T-helper 2 cell (primary cell): Measurements from ENCODE around the gene TBC1D8.

Source experiments
- DNase-seq, 5 experiments: peaks; one replicate each; pipeline versions ENCODE4 v3.0.0 to v3.0.0-alpha.2; 2012 to 2022

The TBC1D8 gene

DNA sequence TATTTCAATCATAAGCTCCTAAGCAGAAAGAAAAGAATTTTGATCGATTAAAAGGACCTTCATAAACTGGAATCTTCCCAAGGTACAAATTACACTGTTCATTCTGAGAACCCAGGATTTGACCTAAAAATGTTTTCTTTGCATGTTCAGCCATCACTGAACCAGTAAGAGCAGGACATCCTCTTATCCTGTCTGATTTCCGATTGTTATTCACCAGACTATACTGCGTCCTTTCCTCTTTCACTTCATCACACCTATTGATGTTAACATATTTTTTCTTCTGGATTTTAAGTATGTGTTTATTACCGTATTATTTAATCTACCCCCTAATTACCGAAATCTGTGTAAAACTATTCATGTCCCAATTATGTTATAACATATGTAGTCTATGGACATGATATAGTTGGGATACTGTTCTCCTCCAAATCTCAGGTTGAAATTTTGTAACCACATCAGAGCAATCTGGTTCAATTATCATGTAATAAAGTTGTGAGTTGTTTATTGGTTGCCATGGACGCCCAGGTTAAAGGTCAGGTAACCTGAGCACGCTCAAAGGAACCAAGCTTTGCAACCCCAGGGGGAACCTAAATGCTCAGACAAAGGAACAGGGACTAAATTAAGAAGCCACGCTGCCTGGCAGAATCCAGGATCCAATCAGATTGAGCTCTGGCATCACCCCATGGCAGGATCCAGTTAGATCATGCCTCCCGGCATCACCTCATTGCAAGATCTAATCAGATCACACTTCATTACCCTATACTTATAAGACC is 11.6 kb upstream of the TBC1D8 start:
- DNase-seq, result no peak

DNA sequence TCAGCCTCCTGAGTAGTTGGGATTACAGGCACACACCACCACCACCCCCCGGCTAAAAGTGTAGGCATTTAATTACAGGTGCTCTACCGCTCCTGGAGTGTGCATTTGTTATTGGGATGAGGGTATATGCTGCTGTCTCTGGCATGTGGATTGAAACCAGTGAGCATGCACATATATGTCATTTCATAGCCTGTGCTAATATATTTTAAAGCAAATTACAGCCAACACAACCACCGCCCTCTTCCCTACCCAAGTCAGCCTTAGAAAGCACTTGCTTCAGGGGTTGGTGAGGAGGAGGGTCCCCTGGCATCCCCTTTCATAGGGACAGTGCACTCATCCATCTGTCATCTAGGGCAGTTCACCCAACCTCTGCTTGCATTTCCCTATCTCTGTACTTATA is 10.5 kb upstream of the TBC1D8 start:
- no peak for DNase-seq

DNA sequence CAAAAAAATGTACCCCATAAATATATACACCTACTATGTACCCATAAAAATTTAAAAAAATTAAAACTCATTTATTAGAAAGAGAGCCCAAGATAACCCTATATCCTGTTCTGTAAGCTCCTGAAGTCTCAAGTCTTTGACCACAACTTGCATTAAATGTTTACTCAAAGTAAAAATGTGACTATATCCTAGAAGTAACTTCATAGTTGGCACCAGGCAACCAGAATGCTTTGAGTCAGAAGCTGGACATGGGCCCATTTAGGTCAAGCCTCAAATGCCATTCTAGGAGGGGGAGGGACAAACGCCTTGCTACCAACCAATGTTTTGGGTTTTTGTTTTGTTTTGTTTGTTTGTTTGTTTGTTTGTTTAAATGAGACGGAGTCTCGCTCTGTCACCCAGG is 9.3 kb upstream of the TBC1D8 start:
- DNase-seq, result no peak

- DNase-seq, result no peak
Measured at GRCh38 chr2:101159526-101159925, 8.3 kb upstream of the TBC1D8 start.

DNA sequence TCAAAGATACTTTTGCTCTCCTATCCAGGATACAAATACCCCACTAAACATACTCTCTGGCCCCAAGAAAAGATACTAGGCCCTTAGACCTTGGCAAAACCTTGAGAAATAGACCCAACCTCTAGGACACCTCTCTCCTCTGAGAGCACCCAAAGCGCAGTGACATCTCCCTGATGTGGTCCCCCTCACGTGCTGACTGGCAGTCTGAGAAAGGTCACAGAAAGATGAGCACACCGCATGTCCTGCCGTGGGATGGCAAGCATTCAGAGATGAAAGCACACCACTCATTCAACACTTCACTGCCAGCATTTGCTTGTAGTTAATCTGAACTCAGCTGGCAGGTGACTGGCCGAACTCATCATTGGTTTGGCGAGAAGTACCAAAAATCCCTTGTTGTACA is 6.1 kb upstream of the TBC1D8 start:
- DNase-seq, result no peak

DNA sequence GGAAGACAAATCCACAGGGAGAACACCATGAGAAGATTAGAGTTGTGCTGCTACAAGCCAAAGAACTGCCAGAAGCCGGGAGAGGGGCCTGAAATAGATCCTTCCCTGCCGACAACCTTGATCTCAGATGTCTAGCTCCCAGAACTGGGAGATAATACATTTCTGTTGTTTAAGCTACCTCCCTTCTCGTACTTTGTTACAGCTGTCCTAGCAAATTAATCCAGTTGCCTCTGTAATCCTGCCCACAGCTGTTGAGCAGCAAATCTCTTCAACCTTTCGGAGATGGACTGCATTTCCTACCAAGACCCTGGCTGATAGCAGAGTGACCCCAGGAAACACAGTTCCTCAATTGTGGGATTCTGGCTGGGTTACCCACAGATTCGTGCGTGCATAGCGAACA is 2.6 kb upstream of the TBC1D8 start:
- DNase-seq, result no peak

GRCh38 chr2:101153077-101153707 is 2.0 kb upstream of the TBC1D8 start:
- DNase-seq, result no peak

- DNase-seq, result peak in 1 of 5 experiments; percentile 14
Measured at GRCh38 chr2:101152272-101153076, 1.3 kb upstream of the TBC1D8 start.

DNA sequence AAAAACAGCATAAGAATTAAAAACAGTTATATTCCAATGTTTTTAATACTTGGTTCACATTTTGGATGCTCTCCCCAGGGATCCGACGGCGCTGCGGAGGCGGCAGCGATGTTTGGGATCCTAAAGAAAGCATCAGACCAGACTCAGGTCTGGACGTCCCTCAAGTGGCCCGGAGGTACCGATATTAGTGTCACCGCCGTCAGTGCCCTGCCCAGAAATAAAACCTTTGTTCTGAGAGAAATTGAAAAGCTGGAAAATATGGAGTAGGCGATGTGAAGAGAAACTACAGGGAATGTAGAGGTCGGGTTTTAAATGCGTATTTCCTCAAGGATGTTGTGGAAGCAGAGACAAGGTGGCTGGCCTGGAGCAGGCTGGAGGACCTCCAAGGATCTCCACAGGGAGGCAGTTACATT is 683 bp upstream of the TBC1D8 start:
- DNase-seq, result no peak

GRCh38 chr2:101150306-101151145 is 656 bp downstream of the TBC1D8 start:
- DNase-seq, result peak in 1 of 5 experiments; percentile 10

DNA sequence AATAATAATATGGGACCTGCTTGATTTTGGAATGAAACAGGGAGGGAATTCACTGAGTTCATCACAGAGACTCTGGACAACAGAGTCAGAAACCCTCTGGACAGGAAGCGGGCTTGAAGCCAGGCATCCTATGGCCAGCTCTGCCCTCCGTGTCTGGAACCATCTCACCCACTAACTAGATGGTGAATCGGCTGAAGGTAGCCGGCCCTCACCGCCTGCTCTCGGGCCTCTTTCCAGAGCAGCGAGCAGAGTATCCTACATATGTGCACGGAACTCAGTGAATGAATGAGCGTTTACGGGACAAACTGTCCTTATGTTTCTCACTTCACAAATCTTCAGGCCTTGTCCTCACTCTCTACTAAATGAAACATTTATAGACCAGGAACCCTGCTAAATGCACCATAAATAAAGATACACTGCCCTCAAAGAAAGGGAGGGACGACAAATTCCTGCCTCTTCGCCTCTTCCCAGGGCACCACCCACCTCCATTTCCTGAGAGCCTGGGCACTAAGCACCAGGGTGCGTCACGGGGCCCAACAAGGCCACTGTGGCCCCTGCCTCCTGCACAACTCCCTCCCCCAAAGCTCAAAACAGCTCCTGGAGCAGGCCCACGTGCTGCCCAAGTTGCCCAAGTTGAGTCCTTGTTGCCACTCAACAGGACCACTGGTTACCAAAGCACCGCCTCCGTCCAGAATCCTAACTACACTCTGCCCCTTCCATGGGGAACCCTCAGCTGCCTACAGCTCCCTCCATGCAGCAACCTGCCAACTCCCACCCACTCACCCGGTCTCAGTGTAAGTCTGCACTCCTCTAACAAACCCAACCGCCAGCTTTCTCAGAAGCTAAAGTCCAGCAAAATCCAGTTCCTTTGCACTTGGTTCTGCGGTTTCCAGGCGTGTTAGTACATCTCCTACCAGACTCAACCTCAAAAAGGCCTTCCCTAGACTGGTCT is 1.7 kb downstream of the TBC1D8 start:
- DNase-seq, result no peak

DNA sequence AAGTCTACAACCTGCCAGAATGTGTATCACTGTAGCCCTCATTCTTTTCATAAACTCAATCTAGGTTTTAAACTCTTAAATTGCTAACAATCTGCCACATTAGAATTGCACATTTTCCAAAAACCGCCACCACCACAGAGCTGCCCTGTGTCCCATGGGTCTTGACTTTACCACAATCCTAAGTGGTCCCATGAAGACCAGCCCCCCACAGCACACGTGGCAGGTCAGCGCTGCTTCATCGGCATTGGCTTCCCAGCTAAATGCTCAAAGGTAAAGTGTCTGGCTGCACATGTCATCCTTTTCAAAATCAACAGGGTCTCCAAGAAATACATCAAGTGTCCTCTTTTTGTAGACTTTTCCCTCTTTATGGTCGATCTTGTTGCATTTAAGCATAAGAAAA is 2.4 kb downstream of the TBC1D8 start:
- DNase-seq, result no peak

DNA sequence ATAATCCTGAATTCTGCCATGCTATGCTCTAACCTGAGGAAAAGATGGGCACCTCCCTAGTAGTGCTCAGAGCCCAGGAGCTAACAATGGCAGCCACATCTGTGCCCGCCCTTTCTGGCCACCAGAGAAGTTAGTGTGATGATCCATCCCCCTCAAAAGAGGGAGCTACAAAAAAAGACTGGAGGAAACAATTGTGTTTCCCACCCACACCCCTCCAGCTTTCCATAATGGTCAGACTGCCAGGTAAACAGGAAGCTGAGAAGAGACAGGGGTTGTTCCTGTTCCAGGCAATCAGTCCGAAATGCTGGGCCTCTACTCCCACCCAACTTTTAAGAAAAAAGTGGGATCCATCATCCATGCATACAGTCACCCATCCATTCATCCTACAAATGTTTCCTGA is 3.2 kb downstream of the TBC1D8 start:
- DNase-seq, result no peak

- no peak for DNase-seq
Measured at GRCh38 chr2:101147062-101147461, 4.1 kb downstream of the TBC1D8 start.

DNA sequence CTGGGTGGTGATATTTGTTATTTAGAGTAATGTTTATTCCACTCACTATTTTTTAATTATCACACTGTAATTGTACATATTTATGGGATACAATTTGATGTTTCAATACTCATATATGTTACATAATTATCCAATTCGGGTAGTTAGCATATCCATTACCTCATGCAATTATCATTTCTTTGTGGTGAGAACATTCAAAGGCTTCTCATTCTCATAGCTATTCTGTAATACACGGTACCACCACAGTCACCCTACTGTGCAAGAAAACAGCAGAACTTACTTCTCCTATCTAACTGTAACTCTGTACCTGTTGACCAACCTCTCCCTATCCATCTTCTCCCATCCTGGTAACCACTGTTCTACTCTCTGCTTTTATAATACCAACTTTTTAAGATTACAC is 4.6 kb downstream of the TBC1D8 start:
- DNase-seq, result no peak

DNA sequence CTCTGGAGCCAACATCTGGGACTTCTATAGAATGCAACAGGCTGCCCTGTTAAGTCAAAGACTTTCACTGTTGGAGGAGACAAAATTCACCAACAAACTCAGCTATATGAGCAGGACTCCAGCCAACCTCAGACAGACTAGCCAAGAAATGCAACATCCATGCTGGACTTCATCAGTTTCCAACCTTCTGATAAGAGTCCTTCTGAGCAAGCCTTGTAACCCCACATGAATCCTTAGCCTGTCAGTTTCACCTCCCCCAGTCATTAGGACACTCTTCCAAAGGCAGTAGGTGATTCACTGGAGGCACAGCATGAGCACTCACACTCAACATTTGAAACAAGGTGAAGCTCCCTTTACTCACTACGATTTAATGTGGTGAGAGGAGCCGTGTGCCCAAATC is 5.8 kb downstream of the TBC1D8 start:
- DNase-seq, result no peak

- no peak for DNase-seq
Measured at GRCh38 chr2:101142163-101142562, 9.0 kb downstream of the TBC1D8 start.

DNA sequence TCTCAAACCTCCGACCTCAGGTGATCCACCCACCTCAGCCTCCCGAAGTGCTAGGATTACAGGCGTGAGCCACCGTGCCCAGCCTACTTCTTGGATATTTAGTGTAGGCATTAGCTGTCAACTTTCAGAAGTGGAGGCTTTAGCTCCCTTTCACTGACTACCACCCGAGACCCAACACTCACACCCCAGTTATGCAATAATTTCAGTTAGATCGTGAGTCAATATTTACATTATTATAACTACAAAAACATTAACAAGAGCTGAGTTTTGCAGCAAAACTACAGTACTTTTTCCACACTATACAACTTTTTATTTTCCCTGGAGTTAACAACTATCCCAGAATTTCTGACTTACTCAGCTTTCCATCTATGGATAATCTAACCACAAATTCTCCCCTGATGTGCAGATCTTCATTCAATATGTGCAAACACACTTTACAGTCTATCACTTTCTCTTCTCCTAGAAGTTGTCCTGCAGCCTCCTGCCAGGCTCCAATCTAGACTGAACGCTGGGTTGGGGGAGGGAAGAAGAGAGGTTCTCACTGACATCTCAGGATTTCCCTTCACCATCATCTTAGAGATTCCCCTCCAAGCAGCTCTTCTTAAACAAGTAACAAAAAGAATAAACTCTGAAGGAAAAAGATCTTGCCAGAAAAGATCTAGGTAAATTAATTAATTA is 10.1 kb downstream of the TBC1D8 start:
- no peak for DNase-seq

DNA sequence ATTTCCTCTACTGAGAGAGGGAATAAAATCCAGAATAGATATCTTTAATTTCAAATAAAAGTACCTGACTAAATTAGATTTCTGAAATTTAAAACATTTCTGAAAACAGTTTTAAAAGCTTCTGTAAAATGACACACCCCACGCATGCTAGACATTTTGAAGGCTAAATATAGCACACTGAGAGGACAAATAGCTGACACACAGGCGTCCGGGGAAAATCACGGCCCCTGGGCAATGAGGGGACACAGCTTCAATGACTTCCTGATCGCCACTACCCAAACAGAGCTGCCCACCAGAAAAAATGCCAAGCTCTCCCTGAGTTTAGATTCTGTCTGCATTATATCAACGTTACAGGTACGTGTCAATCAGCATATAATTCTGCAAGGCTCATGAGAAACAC is 10.9 kb downstream of the TBC1D8 start:
- no peak for DNase-seq

DNA sequence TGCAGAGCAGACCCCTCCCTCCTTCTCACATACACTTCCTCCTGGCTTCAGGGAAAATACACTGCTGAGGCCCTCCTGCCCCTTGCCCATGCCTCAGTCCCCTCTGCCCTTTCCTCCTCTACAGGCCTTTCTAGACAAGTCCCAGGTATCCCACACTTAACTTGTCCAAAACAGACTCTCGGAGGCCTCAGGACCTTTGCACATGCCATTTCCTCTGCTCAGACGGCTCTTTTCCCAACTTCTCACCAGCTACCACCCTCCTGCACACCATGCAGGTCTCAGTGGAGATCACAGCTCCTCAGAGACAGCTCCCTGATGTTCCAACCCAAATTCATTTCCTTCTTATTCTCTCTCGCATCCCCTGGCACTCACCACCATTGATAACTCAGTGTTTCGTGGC is 11.7 kb downstream of the TBC1D8 start:
- DNase-seq, result no peak
